MV-4-11 (cell line): Measurements from ENCODE around the gene DHRS11.
A peak's percentile ranks its signal among the peaks of the same experiment; 100 is the strongest.

Experiments used
- DNase-seq: peaks from one replicate; lab custom pipeline; 2025; lab: John Stamatoyannopoulos, UW

The DHRS11 gene, protein sequence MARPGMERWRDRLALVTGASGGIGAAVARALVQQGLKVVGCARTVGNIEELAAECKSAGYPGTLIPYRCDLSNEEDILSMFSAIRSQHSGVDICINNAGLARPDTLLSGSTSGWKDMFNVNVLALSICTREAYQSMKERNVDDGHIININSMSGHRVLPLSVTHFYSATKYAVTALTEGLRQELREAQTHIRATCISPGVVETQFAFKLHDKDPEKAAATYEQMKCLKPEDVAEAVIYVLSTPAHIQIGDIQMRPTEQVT

GRCh38 chr17:36591434-36592315 lies at the start of gene DHRS11:
DHRS11 (plus strand) TSS chr17:36591879; CDS start chr17:36592010, 131 bp downstream.
- peak; percentile 61 for DNase-seq

- DNase-seq, result no peak
Measured at GRCh38 chr17:36542755-36543154, 48.9 kb upstream of the DHRS11 start.

- DNase-seq, result peak; percentile 67
Measured at GRCh38 chr17:36544044-36544306, 47.7 kb upstream of the DHRS11 start.

DNA sequence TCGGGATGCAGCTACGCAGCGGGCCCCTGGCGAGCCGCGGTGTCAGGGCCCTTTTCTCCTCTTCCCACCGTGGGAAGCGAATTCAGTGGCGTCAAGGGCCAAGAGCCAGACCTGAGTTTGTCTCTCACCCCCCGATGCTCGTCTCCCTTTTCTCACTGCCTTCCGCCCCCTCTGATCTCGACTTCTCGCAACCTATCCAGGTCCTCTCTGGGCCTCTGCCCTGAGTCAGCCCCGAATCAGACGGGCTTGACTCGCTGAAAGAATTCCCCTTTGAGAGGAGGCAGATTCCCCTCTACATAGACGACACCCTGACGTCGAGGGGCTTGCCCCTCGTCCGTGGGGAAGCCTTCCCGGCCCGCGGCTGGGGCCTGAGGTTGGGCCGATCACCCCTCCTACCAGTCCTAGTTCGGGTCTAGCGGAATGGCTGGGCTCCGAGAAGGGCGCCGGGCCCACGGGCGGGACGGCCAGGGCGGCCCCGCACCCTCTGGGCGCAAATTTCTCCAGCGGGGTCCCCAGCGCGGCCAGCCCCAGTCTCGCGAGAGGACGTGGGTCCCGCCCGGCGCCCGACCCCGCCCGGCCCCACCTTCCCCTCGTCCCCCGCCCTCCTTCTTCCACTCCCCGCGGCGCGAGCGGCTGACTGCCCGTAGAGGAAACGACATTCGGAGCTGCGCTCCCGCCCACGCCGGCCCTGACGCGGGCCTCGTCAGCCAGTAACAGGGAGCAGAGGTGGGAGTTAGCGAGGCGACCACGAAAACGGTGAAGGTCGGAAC lies 47.2 kb upstream of the DHRS11 start, which contains the start of gene GGNBP2:
Gene GGNBP2 (plus strand): TSS at position 613 of the 770 bp plus-strand sequence. CDS start 806 bp downstream, outside the sequence.
- peak; percentile 85 for DNase-seq

- DNase-seq, result no peak
Measured at GRCh38 chr17:36545077-36545464, 46.6 kb upstream of the DHRS11 start.

- DNase-seq, result peak; percentile 92
Measured at GRCh38 chr17:36545465-36546417, 45.9 kb upstream of the DHRS11 start.

DNA sequence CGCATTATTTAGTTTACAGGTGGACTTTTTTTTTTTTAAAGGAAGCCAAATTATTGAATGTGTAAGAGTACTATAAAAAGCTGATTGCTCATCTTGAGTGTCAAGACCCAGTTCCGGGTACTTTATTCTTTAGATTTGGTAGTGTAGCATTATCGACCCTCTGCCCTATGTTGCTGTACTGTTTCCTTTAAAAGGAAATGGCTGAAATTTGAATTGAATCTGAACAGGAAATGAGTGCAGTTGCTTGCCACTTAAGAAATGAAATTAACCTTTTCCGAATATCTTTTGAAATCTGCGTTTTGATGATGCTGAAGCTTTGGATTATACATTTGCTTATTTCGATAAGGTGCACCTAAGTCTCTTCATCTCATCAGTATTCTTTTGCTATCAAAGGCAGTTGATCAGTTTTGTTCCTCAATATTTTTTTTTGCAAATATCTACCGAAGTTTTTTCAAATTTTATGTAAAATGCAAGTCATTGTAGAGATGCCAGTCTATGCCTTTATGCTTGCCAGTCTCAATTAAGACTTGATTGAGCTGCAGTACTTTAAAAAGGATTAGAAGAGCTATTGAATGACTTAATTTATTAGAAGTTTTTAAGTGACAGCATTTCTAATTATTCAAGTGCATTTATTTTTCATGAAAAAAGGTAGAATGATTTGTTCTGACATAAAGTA lies 45.1 kb upstream of the DHRS11 start:
- no peak for DNase-seq

DNA sequence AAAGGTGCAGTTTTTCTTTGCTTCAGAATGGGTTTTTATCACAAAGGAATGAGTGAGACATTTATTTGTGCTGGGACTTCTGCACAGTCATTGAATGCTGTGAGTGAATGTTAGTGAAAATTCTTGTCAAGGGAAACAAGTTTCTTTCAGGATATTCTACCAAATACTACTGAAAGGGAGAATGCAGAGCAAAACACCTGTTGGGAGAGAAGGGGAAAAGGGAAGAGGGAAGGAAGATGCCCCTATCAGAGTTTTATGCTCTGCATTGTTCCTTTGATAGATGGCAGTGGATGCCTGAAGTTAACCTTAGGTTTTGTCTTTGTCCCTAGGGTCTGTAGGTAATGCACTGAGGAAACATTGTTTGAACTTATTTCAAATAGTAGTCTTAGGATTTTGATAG lies 43.9 kb upstream of the DHRS11 start:
- no peak for DNase-seq

- peak; percentile 81 for DNase-seq
Measured at GRCh38 chr17:36550491-36551417, 40.9 kb upstream of the DHRS11 start.

GRCh38 chr17:36553459-36553858 lies 38.2 kb upstream of the DHRS11 start:
- no peak for DNase-seq

GRCh38 chr17:36566081-36566480 lies 25.6 kb upstream of the DHRS11 start:
- DNase-seq, result no peak

DNA sequence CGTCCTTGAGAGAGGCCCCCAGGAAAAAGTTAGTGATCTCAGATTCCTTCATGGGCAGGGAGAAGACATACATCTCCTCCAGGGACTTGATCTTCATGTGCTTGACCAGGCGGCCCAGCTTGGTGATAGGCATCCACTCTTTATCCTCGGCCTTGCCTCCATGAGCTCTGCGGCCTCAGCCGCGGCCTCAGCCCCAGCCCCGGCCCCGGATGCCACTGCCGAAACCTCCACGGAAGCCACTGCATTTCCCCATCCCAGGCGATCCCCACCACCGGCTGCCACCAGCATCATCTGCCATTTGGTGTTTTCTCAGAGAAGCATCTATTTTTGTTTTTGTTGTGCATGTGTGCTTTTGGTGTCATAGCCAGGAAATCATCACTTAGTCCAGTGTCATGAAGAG lies 16.7 kb upstream of the DHRS11 start:
- DNase-seq, result no peak

- DNase-seq, result no peak
Measured at GRCh38 chr17:36576793-36577192, 14.9 kb upstream of the DHRS11 start.

DNA sequence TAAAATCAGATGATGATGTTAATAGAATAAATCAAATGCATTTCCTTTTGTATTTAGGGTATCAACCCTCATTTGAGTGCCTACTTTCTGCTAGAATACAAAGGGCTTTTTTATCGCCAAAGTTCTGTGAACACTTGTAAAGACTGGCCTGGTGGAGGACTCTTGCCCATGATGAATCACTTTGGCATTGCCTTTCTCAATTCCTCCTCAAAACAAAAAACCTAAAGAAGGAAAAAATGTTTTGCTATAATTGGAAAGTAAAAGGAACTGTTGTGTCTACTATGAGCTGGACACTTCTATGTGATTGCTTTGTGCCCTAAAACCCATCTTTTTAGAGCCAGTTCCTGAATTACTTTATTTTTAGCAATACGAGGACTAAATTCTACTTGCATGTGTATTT lies 13.0 kb upstream of the DHRS11 start:
- DNase-seq, result peak; percentile 60

- DNase-seq, result no peak
Measured at GRCh38 chr17:36583787-36584186, 7.9 kb upstream of the DHRS11 start.

- DNase-seq, result no peak
Measured at GRCh38 chr17:36586138-36586537, 5.5 kb upstream of the DHRS11 start.

DNA sequence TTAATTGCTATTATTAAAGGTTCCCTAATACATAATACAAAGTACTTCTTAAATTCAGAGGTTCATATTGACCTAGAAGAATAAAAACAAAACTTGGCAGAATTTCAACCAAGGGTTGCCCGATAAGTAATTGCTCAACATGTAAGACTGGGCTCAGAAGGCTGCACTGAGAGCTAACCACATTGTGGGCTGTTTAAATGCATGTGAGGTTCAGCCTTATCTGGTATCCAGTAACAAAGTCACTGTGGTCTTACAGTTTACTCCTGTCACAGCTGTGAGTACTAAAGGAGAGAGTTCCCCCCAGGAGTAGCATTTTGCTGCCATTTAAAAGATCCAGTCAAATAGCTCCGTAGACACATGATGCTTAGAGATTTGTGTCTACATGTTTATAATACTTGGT lies 1.6 kb upstream of the DHRS11 start:
- peak; percentile 97 for DNase-seq

GRCh38 chr17:36592316-36592715 lies 637 bp downstream of the DHRS11 start:
- DNase-seq, result no peak

DNA sequence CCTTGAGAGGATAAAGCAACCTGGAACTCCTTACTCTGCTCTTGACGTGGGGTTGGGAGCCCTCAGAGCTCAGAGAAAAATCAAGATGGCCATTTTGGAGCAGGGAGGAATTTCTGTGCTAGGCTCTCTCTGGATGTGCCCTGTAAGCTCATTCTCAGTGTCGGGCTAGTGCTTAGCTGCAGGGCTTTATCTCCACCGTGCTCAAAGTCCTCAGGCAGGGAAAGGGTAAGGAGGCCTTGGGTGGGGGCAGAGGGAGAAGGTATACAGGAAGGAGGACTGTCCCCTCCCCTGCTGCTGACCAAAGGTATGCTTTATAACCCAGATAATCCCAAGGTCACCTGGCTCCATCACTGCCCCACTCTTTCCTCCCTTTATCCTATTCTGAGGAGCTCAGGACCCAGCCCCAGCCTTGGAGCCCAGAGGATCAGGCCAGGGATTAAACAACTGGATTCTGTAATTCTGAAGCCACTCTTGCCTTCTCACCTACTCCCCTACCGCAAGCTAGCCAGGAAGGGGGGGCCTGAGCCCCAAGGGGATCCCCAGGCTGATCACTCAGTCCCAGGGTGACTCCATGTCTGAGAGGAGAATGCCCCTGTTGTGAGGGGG lies 1.1 kb downstream of the DHRS11 start:
- DNase-seq, result no peak
